AG04450 (cell line): Measurements from ENCODE around the gene FRS2. TPM values are rescaled to one million over a fixed set of nuclear protein-coding genes. Genes with fewer than 3 reads are reported as not detected.

Experiments used
- CTCF ChIA-PET: fragments of 300-600, 350-600 bp; formaldehyde crosslinking; extraction: SDS; loops from one replicate; lab custom pipeline; 2022; ENCODE audit warnings: antibody characterized with exemption, inconsistent platforms; lab: Charles Lee
- POLR2A ChIA-PET: fragments of 350-600 bp; formaldehyde crosslinking; extraction: SDS; loops from one replicate; lab custom pipeline; 2021; ENCODE audit warnings: antibody characterized with exemption, inconsistent platforms; lab: Yijun Ruan, JAX
- DNase-seq: peaks from one replicate; pipeline ENCODE4 v3.0.0-alpha.2; 2011; ENCODE audit warnings: low read depth, low spot score
- H3K27ac ChIP-seq: one replicate; pipeline ENCODE4 v1.5.1; 2012; ENCODE audit warnings: low read depth, low read length, control low read depth
- H3K27me3 ChIP-seq: one replicate; pipeline ENCODE4 v1.6.0; 2012; ENCODE audit warnings: low read length; ENCODE audit not compliant: control insufficient read depth, insufficient read depth
- H3K4me3 ChIP-seq: 2 replicates; pipeline ENCODE4 v1.5.1; 2011; ENCODE audit warnings: mild to moderate bottlenecking, low read depth, low read length, control low read depth
- H3K9me3 ChIP-seq: 2 replicates; pipeline ENCODE4 v1.5.1; 2012; ENCODE audit warnings: low read length; ENCODE audit not compliant: control insufficient read depth, insufficient read depth
- polyA plus RNA-seq: library from polyadenylated mRNA; depleted of rRNA; stranded (reverse); fragments of >200 nt; gene quantifications from 2 replicates; pipeline ENCODE4 v1.2.3, GENCODE V29; 2011
- TF ChIP-seq, protein P1 (sequence below): IDR thresholded peaks from 2 replicates; pipeline ENCODE4 v1.5.1; 2011; ENCODE audit warnings: low read depth, low read length, control low read depth, inconsistent platforms

Gene FRS2
- polyA plus RNA-seq, 1 experiment, result 41.9 TPM

DNA sequence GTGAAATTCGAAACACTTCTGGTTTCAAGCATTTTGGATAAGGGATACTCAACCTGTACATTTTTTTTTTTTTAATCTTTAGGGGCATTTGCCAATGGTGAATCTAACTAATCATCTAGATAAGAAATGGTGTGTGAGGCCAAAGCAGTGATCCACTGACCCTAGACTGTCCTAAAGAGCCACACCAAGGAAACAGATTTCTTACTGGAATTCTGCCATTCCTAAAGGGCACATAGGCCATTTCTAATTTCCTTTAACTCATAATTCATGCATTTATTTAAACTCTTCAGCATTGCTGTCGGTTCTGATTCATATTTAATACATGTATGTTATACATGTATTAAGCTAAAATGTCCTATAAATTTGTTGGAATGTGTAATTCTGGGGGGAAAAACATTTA lies 47.2 kb downstream of the FRS2 start:
- no peak for DNase-seq
- Histone ChIP-seq H3K4me3 (no peak overlapping the region), H3K9me3 (peaks cover 3% of the 10 kb centered on the region; the same call in 1 of the 2 replicates), H3K27me3 (no peaks in the 10 kb centered on the region), H3K27ac (no peak overlapping the region)
- CTCF ChIA-PET, result no interaction called here
- TF ChIP-seq, protein P1, sequence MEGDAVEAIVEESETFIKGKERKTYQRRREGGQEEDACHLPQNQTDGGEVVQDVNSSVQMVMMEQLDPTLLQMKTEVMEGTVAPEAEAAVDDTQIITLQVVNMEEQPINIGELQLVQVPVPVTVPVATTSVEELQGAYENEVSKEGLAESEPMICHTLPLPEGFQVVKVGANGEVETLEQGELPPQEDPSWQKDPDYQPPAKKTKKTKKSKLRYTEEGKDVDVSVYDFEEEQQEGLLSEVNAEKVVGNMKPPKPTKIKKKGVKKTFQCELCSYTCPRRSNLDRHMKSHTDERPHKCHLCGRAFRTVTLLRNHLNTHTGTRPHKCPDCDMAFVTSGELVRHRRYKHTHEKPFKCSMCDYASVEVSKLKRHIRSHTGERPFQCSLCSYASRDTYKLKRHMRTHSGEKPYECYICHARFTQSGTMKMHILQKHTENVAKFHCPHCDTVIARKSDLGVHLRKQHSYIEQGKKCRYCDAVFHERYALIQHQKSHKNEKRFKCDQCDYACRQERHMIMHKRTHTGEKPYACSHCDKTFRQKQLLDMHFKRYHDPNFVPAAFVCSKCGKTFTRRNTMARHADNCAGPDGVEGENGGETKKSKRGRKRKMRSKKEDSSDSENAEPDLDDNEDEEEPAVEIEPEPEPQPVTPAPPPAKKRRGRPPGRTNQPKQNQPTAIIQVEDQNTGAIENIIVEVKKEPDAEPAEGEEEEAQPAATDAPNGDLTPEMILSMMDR, result no peak
- POLR2A ChIA-PET, result no interaction called here

DNA sequence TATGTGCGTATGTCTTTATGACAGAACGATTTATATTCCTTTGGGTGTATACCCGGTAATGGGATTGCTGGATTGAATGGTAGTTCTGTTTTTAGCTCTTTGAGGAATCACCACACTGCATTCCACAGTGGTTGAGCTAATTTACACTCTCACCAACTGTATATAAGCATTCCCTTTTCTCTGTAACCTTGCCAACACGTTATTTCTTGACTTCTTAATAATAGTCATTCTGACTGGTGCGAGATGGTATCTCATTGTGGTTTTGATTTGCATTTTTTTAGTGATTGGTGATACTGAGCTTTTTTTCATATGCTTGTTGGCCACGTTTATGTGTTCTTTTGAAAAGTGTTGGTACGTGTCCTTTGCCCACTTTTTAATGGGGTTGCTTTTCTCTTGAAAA lies 49.7 kb downstream of the FRS2 start:
- Histone ChIP-seq H3K4me3 (no peak overlapping the region), H3K27ac (no peak overlapping the region), H3K9me3 (peaks cover 12% of the 10 kb centered on the region), H3K27me3 (no peaks in the 10 kb centered on the region)
- ChIA-PET CTCF (no interaction called here), POLR2A (interaction anchor here (0.6 kb wide), 1 partner anchor 56 kb away, joined by 4 read pairs; no protein-coding TSS in a partner anchor)
- TF ChIP-seq, protein P1, result no peak
- no peak for DNase-seq

DNA sequence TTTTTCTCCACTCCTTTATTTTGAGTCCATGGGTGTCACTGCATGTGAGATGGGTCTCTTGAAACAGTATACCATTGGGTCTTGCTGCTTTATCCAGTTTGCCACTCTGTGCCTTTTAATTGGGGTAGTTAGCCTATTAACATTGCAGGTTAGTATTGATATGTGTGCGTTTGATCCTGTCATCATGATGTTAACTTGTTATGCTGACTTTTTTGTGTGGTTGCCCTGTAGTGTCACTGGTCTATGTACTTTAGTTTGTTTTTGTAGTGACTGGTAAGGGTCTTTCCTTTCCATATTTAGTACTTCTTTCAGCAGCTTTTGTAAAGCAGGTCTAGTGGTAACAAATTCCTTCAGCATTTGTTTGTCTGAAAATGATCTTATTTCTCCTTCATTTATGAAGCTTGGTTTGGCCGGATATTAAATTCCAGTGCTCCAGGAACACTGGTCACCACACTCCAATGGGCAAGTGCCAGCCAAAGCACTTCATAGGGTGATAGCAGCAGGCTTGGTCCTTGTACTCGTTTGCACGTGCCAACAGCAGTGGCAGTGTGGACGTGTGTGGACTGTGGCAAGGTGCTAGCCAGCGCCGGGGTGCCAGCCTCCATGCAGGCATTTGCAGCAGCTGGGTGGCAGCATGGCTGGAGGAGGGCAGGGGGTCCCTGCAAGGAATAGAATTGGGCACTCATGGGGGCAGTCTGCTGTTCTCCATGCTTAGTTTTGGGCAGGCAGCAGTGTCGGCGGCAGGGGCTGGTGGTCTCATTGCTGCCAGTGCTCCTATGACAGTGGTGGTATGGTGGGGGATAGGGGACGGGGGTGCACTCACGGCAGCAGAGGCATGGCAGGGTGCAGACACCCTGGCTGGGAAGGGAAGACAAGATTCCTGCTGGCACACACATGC lies 53.5 kb downstream of the FRS2 start:
- Histone ChIP-seq H3K27me3 (no peaks in the 10 kb centered on the region), H3K9me3 (peaks cover 12% of the 10 kb centered on the region), H3K27ac (no peak overlapping the region), H3K4me3 (no peak overlapping the region)
- ChIA-PET POLR2A (no interaction called here), CTCF (no interaction called here)
- TF ChIP-seq, protein P1, result no peak
- no peak for DNase-seq

DNA sequence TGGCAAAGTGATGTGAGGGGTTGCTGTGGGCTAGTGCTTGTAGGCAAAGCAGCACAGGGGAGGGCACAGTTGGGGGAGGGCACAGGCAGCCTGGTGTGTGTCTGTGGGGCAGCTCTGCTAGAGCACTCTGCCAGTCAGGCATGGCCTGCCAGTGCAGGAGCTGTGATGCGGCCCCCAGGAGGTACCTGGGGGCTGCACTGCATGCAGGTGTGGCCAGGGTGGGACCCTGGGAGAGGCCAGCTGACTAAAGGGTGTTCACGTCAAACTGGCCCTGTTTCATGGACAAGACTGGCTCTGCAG lies 54.1 kb downstream of the FRS2 start:
- CTCF ChIA-PET, result interaction anchor here (0.7 kb wide), 1 partner anchor 501 kb away, joined by 3 read pairs; no protein-coding TSS in a partner anchor
- TF ChIP-seq, protein P1, result no peak
- no peak for DNase-seq
- Histone ChIP-seq H3K4me3 (no peak overlapping the region), H3K27me3 (no peaks in the 10 kb centered on the region), H3K27ac (no peak overlapping the region), H3K9me3 (peaks cover 12% of the 10 kb centered on the region)
- POLR2A ChIA-PET, result interaction anchor here (0.7 to 0.8 kb wide), 3 partner anchors 10 to 162 kb away, joined by 3 to 4 read pairs (median 3); no protein-coding TSS in a partner anchor
